ENCODE data around the gene OVCA2.

OVCA2 gene

GRCh38 chr17:2034806-2035540 lies 6.8 kb upstream of the OVCA2 start:
- peak; percentile 98 for DNase-seq

GRCh38 chr17:2035541-2036488 lies 6.0 kb upstream of the OVCA2 start:
- DNase-seq: no peak

GRCh38 chr17:2037155-2037554 lies 4.7 kb upstream of the OVCA2 start:
- no peak for DNase-seq

- no peak for DNase-seq
Measured at GRCh38 chr17:2040219-2040827, 1.5 kb upstream of the OVCA2 start.

GRCh38 chr17:2040942-2041560 lies 771 bp upstream of the OVCA2 start:
- DNase-seq: no peak

GRCh38 chr17:2042390-2042847 lies 597 bp downstream of the OVCA2 start:
- peak; percentile 57 for DNase-seq

- DNase-seq: no peak
Measured at GRCh38 chr17:2042933-2043332, 1.1 kb downstream of the OVCA2 start.

- DNase-seq: peak; percentile 77
Measured at GRCh38 chr17:2043785-2044184, 2.0 kb downstream of the OVCA2 start.

GRCh38 chr17:2044263-2044894 lies 2.6 kb downstream of the OVCA2 start:
- no peak for DNase-seq

- no peak for DNase-seq
Measured at GRCh38 chr17:2047590-2047989, 5.8 kb downstream of the OVCA2 start.

- no peak for DNase-seq
Measured at GRCh38 chr17:2048805-2049204, 7.0 kb downstream of the OVCA2 start.

GRCh38 chr17:2049333-2050299 lies 7.8 kb downstream of the OVCA2 start:
- peak; percentile 89 for DNase-seq

- peak; percentile 82 for DNase-seq
Measured at GRCh38 chr17:2050300-2051060, 8.7 kb downstream of the OVCA2 start.

GRCh38 chr17:2051061-2051932 lies 9.5 kb downstream of the OVCA2 start:
- peak; percentile 57 for DNase-seq

GRCh38 chr17:2051933-2052559 lies 10.2 kb downstream of the OVCA2 start:
- no peak for DNase-seq

GRCh38 chr17:2053380-2054261 lies 11.8 kb downstream of the OVCA2 start:
- peak; percentile 77 for DNase-seq

- DNase-seq: no peak
Measured at GRCh38 chr17:2054262-2054511, 12.4 kb downstream of the OVCA2 start.
